Urinary bladder (tissue), 4 donors: ENCODE data around the gene KIF26B. TPM values are rescaled to one million over a fixed set of nuclear protein-coding genes. Genes with fewer than 3 reads are reported as not detected.
A peak's percentile ranks its signal among the peaks of the same experiment; 100 is the strongest.

ENCODE experiments used
- DNase-seq: peaks from one replicate; pipeline ENCODE4 v3.0.0-alpha.2; 2015; ENCODE audit errors: extremely low spot score
- H3K27ac ChIP-seq: one replicate; pipeline ENCODE4 v1.5.1; 2013; ENCODE audit warnings: low read depth, mild to moderate bottlenecking, moderate library complexity
- H3K36me3 ChIP-seq: one replicate; pipeline ENCODE4 v1.6.1; 2013; ENCODE audit warnings: mild to moderate bottlenecking, moderate library complexity; ENCODE audit not compliant: insufficient read depth
- H3K4me1 ChIP-seq: one replicate; pipeline ENCODE4 v1.6.1; 2013; ENCODE audit warnings: mild to moderate bottlenecking, moderate library complexity; ENCODE audit not compliant: insufficient read depth
- H3K4me3 ChIP-seq: one replicate; pipeline ENCODE4 v1.5.1; 2013; ENCODE audit warnings: low read depth, low read length
- WGBS: extraction: QIAGEN DNeasy Blood & Tissue Kit; methylation state at CpG from one replicate; pipeline ENCODE4 v1.1.7; 2013; 5-methylcytosine and 5-hydroxymethylcytosine counted together
- polyA plus RNA-seq: library from polyadenylated mRNA; stranded (reverse); fragments of 200-250 nt; gene quantifications from one replicate; pipeline ENCODE4 v1.2.3, GENCODE V29; 2013
- total RNA-seq: library from RNA; depleted of rRNA; stranded (reverse); fragments of >200 nt; gene quantifications from one replicate; pipeline ENCODE4 v1.2.3, GENCODE V29; 2014
- donor health status: healthy with polysubstance abuse.
- donor health status: healthy.

KIF26B gene
- total and polyA plus RNA-seq, 2 donors: 0.62 to 12.2 TPM

DNA sequence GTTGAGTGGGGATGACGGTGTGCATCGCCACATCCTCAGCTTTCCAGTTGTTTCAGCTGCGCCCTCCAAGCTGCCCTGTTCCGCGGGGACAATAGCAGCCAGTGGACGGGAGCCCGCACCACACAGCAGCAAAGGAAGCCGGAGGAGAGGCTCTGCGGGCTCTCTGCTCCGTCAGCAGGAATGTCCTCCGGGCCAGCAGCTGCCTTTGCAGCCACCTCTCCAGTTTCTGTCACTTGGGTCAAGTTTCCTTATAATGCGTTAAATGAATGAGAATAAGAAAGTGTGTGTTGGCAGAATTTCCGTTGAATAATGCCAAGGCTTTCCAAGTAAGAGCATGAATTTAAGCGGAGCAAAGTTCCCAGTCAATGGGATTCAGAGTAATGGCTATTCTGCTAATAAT, 263.3 kb downstream of the KIF26B start:
- Histone ChIP-seq H3K4me1 (no peaks in the 10 kb centered on the region), H3K4me3 (no peak overlapping the region), H3K27ac (no peak overlapping the region), H3K36me3 (no peaks in the 10 kb centered on the region)
- 82% methylated on average over 14 of the region's 14 CpGs for WGBS
- no peak for DNase-seq

DNA sequence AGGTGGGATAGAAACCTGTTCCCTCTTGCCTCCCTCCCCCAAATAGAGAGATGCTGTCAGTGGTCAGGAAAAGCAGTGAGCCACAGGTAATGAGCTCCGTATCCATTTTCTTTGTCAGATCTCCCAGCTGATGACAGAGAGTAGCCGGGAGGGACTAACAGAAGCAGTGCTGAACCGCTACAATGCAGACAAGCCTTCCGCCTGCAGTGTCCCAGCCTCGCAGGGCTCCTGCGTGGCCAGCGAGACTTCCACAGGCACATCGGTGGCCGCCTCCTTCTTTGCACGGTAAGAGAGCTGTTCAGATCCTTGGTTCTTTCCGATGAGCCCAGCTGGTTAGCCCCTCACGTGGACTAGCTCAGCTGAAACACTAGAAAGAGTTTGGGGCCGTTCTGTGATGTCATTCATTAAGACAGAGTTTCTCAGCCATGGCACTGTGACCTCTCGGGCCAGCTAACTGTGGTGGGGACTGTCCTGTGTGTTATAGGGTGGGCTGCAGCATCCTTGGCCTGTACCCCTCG, 264.7 kb downstream of the KIF26B start:
- Histone ChIP-seq H3K27ac (no peak overlapping the region), H3K36me3 (no peaks in the 10 kb centered on the region), H3K4me3 (no peak overlapping the region), H3K4me1 (no peaks in the 10 kb centered on the region)
- 93% methylated on average over 15 of the region's 15 CpGs for WGBS
- DNase-seq: no peak

DNA sequence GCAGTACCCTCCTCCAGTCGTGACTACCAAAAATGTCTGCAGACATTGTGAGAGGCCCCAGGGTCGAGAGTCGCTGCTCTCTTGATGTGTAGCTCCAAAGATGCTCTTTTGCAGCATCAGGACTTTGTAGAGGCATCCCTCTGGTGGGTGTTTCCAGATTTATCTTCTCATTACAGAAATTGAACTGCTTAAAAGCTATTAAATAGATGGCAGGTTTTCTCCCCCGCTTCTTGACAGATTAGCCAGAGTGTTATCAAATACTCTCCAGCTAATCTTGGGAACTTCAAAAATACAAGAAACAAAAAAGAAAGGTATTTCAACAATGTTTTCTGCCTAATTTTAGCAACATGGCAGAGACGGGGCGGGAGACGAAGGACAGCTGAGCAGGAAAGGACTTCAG, 265.2 kb downstream of the KIF26B start:
- no peak for DNase-seq
- Histone ChIP-seq H3K4me1 (no peaks in the 10 kb centered on the region), H3K27ac (no peak overlapping the region), H3K36me3 (no peaks in the 10 kb centered on the region), H3K4me3 (no peak overlapping the region)
- 69% methylated on average over 7 of the region's 7 CpGs for WGBS

DNA sequence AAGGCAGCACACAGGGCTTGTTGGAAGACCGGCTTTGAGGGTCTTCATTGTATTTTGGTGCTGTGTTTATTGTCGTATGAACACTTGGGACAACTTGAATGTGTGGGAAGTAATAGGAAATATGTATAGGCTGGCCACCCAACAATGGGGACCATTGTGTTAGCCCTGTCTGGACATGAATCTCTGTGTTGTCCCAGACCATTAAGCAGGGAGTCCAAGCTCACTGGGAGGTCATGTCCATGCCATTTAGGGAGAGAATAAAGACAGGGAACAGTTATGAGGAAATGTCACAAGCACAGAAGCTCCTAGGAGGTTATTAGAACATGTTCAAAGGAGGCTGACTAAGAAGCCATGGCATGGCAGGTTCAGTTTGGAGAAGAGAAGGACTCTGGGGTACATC, 266.1 kb downstream of the KIF26B start:
- no peaks in the 10 kb centered on the region for H3K36me3 ChIP-seq
- WGBS: 93% methylated on average over 2 of the region's 2 CpGs
- H3K4me1 ChIP-seq: no peaks in the 10 kb centered on the region

DNA sequence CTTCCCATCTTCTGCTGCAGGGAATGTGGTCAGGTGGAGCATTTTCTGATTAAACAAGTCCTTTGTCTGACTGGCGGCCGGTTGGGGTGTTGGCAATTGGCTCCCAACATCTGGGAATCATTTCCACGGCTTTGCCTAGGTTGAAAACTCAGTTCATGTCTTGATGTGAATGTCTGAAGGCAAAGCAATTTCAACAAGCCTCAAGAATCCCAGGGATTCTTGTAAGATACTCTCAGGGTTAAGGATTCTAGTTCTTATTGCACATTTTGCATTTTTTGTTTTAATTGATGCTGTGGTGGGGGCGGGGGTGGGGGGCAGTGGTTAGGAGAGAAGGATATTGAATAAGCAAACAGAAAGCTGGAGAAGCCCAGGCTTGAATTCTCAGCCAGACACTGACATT, 273.9 kb downstream of the KIF26B start:
- DNase-seq: no peak
- Histone ChIP-seq H3K4me3 (no peak overlapping the region), H3K27ac (no peak overlapping the region), H3K36me3 (no peaks in the 10 kb centered on the region), H3K4me1 (no peaks in the 10 kb centered on the region)
- whole genome bisulfite sequencing: 60% methylated on average over 4 of the region's 4 CpGs

More for the DNA sequence above, 266.1 kb downstream of the KIF26B start:
- DNase-seq: no peak
- no peak overlapping the region for H3K4me3 ChIP-seq
- H3K27ac ChIP-seq: no peak overlapping the region

DNA sequence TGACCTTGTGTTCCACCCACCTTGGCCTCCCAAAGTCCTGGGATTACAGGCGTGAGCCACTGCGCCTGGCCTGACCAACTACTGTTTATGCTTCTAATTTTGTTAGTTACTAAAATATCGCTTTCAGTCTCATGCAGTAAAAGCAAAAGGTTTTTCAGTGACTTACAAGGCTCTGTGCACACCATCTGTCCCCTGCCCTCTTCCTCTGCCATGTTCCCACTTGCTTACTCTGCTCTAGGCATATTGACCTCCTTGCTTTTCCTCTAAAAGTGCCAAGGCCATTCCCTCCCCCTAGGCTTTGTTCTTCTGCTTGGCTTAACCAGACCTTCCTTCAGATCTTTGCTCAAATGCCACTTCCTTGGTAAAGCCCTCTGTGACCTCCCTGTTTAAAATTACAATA, 276.9 kb downstream of the KIF26B start:
- no peak for DNase-seq
- Histone ChIP-seq H3K36me3 (no peaks in the 10 kb centered on the region), H3K27ac (no peak overlapping the region), H3K4me3 (no peak overlapping the region), H3K4me1 (no peaks in the 10 kb centered on the region)
- whole genome bisulfite sequencing: 92% methylated on average over 3 of the region's 3 CpGs

DNA sequence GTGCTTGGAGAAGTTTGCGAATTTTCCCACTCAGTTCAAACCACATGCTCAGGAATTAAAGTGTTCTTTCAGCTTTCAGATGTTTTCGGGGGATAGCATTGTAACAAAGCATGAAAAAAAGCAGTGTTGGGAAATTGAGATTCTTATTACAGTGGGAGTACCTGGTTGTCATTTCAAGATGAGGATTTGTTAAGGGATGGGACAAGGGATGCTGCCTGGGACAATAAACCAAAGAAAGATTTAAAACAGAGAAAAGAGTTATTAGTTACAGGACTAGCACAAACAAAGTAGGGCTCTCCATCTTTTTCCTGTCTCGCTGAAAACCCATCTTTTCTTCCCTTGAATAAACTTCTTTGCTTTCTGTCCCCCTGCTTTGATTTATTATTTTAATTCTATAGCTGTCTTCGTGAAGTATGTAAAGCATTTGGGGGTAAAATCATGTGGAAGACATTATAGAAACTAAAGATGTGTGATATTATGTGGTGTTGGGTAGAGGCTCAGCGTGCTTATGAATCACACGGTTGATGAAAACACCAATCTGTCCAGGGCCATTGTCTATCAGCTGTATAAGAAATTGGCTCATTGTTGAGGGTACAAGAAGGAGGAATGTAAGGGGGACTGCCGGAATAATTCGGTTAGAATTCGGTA, 277.6 kb downstream of the KIF26B start:
- Histone ChIP-seq H3K27ac (no peak overlapping the region), H3K4me1 (no peaks in the 10 kb centered on the region), H3K4me3 (no peak overlapping the region), H3K36me3 (no peaks in the 10 kb centered on the region)
- 81% methylated on average over 9 of the region's 9 CpGs for WGBS
- no peak for DNase-seq

DNA sequence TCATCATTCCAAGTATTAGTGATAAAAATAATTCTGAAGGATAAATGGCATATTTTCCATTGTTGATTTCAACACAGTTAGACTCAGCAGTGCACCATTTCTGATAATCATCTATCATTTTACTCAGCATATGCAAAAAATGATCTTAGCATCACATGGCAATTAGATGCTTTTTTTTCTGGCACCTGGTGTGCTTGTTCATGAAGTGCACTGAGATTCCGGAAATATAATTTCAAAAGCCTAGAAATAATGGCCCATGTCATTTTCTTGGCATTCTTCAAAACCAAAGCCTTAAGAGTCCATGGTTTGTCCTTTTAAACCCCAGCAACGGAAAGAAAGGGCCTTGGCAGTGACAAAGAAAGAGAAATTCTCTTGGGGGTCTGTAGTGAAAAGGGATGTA, 278.8 kb downstream of the KIF26B start:
- 36% methylated on average over 2 of the region's 2 CpGs for WGBS
- Histone ChIP-seq H3K27ac (no peak overlapping the region), H3K4me3 (no peak overlapping the region), H3K36me3 (no peaks in the 10 kb centered on the region), H3K4me1 (no peaks in the 10 kb centered on the region)
- DNase-seq: no peak

DNA sequence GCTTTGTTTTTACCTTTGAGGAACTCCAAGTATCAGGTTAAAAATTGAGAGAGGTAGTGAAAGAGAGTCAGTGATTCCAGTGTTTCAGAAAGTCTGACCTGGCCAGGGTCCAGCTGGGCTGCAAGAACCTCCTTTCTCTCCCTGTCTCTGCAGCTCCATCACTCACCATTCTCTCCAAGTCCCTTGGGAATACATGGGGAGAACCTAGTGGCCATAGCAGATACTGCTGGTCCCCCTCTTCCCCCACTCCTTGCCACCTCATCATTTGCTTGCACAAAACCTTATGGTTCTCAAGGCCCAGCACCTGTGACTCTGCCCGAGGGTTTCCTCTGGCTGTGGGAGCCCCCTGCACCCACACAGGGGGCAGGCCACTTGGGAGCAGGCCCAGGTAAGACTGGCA, 279.5 kb downstream of the KIF26B start:
- Histone ChIP-seq H3K27ac (no peak overlapping the region), H3K36me3 (no peaks in the 10 kb centered on the region), H3K4me3 (no peak overlapping the region), H3K4me1 (no peaks in the 10 kb centered on the region)
- DNase-seq: no peak
- 98% methylated on average over 1 of the region's 1 CpG for WGBS

DNA sequence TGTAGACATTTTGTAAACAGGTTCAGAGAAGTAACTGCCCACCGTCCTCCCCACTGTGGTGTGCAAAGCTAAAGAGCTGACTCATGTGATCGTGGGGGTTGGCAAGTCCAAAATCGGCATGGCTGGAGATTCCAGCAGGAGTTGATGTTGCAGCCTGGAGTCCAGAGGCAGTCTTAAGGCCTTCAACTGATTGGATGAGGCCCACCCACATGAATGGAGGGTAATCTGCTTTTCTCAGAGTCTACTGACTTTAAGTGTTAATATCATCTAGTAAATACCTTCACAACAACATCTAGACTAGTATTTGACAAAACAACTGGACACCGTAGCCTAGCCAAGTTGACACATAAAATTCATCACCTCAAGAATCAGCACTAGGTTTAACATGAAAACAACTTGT, 281.6 kb downstream of the KIF26B start:
- no peaks in the 10 kb centered on the region for H3K36me3 ChIP-seq
- WGBS: 96% methylated on average over 4 of the region's 4 CpGs
- no peak for DNase-seq

DNA sequence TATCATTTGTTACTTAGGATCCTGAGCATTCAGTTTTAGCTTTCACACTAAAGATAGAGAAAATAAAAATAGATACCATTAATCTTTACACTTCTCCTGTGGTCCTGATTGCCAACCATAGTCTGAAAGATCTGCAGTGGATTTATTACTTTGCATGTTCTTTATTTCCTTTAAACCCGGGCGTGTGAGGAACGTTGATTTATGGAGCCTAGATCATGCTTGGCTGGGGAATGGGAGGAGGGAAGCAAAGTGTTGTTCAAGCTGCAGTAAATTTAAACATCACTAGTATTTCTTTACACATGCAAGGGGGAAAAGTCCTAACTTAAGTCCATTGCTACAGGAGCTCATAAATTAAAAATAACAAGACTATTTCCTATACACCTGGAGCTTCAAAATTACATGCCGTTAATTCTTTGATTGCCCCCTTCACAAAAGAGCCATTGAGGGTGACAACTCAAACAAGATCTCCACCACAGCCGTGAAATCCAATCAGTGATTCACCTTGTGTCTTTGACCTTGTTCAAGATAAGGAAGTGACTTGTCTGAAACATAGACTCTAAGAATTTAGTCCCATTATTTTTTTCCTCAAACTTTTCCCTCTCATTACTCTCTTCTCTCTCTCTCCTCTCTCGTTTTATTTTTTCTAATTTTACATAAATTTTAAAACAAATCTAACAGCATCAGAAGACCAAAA, 282.7 kb downstream of the KIF26B start:
- DNase-seq: no peak
- Histone ChIP-seq H3K4me1 (no peaks in the 10 kb centered on the region), H3K4me3 (no peak overlapping the region), H3K36me3 (no peaks in the 10 kb centered on the region), H3K27ac (no peak overlapping the region)
- 42% methylated on average over 6 of the region's 6 CpGs for WGBS

More for the DNA sequence above, 281.6 kb downstream of the KIF26B start:
- Histone ChIP-seq H3K4me1 (no peaks in the 10 kb centered on the region), H3K4me3 (no peak overlapping the region), H3K27ac (no peak overlapping the region)

DNA sequence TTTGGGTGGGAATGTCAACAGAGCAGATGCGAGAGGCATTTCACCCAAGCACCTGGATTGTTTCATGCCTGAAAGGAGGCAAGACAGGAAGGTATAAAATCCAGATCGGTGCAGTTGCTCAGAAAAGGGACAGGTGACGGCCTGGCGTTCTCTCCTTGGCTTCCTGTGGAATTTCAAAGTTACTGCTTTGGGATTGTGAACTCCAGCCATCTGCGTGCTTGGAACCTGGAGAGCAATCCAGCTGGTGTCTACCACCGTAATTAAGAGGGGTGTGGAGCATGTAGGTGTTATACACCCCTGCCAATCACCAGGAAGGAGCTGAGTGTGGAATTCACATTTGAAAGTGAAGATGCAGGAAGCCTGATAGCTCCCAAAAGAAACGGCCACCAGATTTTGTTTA, 286.1 kb downstream of the KIF26B start:
- H3K4me3 ChIP-seq: no peak overlapping the region
- WGBS: 51% methylated on average over 7 of the region's 7 CpGs
- H3K4me1 ChIP-seq: no peaks in the 10 kb centered on the region
- no peak overlapping the region for H3K27ac ChIP-seq
- DNase-seq: no peak
- H3K36me3 ChIP-seq: no peaks in the 10 kb centered on the region

DNA sequence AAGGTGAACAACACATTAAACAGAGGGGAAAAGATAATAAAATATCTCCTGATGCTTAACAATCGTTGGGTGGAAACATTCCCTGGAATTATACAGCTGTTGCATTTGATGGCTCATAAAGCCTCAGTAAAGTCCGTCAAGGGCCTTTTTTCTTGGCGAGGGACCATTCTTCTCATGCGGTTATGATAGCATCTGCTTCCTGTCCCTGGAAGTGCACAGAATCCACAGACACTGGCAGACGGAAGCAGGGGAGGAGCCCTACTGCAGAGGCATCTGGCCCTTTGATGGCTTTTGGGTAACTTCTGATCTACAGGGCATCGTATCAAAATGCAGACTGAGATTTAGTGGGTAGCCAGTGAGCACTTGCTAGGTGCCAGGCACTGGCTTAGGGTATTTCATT, 286.9 kb downstream of the KIF26B start:
- H3K4me3 ChIP-seq: no peak overlapping the region
- peak; percentile 64 for DNase-seq
- no peaks in the 10 kb centered on the region for H3K4me1 ChIP-seq
- no peaks in the 10 kb centered on the region for H3K36me3 ChIP-seq
- 8% methylated on average over 6 of the region's 6 CpGs for WGBS
- no peak overlapping the region for H3K27ac ChIP-seq

DNA sequence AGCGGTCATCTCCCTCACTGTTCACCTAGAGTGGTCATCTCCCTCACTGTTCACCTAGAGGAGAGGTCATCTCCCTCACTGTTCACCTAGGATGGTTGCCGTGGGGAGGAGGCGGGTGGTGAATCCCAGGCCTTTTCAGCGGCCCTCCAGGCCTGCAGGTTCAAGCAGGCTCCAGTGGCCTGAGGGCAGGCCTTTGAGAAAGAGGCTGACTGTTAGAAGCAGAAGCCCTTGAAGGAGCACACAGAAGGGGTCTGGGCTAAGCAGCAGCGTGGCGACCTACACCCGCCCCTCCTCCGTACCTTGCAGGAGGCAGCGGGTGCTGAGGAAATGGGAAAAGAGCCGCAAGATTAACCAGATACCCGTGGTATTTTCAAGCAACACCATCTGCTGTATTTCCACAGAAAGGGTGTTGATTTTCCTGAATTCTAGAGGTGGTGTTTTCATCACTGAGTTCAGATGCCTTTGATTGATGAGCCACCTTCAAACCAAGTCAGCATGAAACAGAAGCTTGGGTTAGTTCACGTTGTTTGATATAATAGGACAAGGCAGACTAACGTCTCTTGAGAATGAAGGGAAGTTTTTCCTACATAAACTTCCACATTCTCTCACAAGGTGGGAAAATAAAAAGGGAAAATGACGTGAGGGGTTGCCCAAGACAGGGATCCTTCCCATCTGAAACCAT, 289.5 kb downstream of the KIF26B start:
- Histone ChIP-seq H3K4me3 (no peak overlapping the region), H3K36me3 (no peaks in the 10 kb centered on the region), H3K27ac (no peak overlapping the region), H3K4me1 (no peaks in the 10 kb centered on the region)
- no peak for DNase-seq
- WGBS: 93% methylated on average over 14 of the region's 14 CpGs
